COLO829 (cell line): ENCODE data around the gene ELK3.

Source experiments
- DNase-seq: peaks from one replicate; pipeline ENCODE4 v3.0.0; 2012; ENCODE audit warnings: low spot score

Gene ELK3

DNA sequence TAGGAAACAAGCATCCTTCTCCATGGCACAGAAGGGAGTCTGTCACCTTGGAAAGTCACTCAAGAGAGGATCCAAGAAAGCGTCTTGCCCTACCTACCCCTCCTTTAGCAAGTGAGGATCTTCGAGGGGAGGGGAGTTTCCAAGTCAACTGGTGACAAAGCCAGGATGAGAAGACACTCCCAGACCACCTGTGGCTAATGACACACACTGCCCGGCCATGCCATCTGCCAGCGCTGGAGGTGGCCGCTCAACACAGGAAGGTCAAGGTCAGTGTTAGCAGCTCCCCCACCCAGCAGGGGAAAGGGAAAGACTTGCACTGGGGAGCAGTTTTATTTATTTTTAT, 41.3 kb downstream of the ELK3 start:
- DNase-seq = no peak

DNA sequence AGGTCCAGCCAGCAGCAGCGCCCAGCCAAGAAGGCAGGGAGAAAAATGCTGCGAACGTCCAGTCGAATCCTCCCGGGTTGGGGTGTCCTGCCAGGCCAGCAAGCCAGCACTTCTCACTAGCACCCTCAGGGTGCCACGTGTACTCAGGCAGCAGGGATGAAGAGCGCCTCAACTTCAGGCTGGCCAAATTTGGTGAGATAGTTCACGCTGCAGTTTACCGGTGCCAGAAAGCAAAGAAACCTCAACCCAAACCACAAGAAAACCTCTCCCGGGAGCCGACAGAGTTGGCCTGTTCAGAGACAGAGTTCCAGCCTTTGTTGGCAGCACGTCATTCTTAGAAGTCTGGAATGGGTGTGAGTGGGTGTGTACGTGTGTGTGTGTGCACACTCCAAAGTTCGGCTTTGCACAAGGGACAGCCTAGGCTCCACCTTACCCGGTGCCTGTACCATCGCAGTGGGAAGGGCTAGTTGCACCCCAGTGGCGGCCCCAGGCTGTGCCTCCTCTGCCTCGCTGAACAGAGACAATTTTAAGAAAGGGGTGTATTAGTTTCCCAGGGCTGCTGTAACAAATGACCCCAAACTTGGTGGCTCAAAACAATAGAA, 42.1 kb downstream of the ELK3 start:
- no peak for DNase-seq

DNA sequence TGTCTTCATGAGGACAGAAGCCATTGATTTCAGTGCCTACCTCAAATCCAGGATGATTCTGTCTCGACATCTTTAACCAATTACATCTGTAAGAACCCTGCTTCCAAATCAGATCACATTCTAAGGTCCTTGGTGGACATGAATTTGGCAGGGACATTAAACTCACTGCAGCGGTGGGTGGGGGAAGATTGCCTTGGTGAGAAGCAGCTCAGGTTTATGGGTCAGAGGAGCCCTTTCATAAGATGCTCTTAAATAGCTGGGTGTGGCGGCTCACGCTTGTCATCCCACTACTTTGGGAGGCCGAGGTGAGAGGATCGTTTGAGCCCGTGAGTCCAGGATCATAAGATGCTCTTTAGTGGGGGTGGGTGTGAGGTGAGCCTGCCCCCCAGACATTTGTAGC, 42.9 kb downstream of the ELK3 start:
- no peak for DNase-seq

DNA sequence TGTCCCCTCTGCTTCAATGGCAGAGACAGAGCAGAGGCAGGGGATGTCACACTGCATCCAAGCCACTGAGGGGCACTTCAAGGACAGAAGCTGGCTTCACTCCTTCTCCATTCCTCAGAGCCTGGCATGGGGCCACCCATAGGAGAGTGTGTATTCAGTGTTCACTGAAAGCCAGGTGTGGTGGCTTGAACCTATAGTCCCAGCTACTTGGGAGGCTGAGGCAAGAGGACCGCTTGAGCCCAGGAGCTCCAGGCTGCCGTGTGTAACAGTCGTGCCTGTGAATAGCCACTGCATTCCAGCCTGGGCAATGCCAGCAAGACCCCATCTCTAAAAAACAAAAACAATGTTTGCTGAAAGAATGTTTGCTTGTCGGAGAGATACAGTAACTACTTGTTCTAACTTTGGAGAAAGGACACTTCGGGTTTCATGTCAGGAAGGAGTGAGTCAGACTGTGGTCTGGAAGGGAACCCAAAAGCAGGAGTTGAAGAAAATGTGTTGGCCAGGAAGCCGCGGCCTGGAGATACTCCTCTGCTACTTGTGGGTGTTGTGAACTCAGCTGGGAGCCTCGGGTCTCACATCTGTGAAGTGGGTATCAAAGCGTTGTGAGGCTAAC, 43.4 kb downstream of the ELK3 start:
- peak; percentile 93 for DNase-seq

DNA sequence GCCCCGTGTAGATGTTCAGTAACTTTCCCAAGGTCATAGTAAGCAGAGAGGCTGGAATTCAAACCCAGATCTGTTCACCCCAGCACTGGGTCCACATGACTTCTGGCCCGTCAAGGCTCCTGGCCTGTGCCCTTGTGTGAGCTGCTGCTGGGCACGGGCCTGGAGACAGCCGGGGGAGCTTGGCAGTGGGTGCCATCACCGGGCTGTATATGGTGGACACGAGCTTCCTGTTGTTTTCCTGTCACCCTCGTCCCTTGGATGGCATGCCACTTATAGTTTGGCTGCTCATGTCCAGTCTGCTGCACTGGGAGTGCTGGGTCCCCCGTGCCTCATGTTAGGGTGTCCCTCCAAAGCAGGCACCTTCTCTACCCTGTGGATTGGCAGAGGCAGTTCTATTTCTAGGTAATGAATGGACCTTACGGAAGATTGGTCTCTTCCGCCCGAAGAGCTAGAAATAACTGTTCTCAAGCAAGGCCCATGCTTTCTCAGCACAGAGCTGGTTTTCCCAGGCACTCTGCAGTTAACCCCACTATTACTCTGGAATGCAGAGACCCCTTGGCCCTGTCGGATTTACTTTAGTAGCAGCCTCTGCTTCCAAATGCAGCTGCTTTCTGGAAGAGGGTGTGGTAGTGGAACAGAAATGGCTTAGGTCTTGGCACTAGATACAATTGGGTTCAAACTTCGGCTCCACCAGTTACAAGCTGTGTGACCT, 44.3 kb downstream of the ELK3 start:
- DNase-seq = no peak

DNA sequence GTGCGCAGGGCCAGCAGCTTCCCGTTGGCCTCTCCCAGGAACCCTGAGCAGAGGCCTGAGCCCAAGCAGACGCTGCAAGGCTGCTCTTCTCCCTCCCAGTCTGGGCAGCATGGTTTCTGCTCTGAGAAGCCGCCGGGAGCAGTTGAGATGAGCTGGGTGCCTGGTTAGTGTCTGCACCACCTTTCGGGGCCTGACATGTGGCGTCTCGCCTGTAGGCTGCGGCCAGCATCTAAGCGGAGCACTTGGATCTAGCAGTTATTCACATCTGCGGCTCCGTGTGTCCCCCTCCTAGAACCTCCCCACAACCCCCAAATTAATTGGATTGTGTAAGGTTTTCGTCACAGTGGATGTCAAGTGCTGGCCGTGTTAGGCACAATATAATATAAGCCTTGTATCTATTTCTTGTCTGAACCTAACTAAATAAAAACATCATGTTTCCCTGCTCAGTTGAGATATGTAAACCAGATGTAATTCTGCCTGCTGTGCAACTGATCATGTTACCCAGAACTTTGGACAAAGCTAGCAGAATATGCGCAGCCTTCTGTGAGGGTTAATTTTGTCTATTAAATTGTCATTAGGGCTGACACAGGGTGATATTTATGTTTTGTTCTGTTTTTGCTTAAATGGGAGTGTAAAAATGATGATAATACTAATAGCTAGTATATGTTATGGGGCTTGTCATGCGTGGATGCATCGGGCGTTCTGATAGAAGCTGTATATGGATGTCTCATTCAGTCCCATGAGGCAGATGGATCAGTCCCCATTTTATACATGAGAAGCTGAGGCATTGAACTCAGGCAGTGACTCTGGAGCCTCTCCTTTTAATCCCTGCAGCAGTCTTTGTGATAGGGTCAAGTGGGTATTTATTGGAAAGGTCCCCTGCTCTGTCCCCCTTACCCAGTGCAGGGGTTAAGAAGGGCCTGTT, 45.8 kb downstream of the ELK3 start:
- no peak for DNase-seq

DNA sequence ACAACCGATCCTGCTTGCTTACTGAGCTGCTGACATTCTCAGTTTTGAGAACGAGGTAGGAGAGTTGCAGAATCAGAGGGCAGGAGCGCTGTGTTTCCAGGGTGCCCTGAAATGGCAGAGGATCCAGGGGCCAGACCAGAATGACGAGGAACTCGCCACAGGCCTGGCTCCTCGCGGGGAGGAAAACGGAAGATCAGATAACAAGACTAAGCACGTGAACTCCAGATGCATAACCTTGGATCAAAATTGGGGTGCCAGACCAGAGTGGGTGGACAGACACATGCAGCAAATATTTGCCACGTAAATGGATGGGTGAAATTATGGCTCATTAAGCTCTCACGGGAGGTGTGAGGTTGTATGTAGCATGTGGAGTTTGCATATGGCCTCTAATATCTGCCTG, 46.5 kb downstream of the ELK3 start:
- DNase-seq = no peak

DNA sequence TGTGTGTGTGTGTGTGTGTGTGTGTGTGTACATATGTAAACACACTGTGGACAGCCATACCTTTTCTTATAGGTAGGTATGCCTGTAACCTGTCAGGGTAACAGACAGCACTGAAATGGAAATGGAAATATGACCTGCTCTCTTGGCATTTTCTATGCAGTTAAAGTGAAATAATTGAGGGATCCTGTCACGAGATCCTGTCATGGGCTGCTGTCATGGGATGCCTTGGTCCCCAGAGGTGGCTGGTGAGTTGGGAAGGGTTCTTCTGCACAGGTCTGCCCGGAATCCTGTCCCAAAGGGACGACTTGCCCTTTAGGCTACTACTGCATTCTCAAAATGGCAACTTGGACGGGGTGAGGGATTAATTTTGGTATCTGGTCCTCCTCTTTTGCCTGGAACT, 47.3 kb downstream of the ELK3 start:
- no peak for DNase-seq

DNA sequence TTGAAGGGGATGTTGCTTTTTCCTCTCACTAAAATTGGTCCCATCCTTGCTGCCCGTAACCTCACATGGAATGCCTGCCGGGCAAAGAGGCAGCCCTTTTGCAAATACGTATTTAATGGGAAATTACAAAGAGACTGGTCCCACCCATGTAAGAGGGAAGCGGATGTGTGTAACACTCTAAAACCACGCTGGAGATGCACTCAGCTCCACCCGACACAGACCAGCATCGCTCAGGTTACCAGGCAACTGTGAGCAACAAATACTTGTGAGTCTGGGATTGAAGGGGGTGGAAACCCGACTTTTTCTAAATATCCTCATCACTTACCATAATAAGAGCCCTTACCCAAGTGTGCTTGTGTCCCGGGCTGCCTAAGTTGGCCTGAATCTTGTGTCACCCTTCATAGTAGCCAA, 47.7 kb downstream of the ELK3 start:
- DNase-seq = no peak

DNA sequence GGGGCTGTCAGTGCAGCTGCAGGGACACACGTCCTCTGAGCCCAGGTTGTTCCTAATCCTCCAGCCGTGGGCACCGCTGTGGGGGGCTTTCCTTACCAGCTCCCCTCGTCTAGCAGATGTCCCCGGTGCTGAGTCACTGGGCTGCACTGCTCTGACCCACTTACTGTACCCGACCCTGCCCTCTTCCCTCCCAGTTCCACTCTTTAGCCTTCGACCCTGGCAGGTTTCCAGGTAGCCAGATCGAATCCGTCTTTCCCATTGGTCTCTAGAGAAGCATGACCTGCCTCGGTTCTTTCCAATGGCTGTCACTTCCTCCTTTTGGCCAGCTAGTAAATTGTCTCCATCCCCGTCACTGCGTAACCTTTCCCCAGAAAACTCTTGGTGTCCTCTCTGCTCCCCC, 48.4 kb downstream of the ELK3 start:
- no peak for DNase-seq

DNA sequence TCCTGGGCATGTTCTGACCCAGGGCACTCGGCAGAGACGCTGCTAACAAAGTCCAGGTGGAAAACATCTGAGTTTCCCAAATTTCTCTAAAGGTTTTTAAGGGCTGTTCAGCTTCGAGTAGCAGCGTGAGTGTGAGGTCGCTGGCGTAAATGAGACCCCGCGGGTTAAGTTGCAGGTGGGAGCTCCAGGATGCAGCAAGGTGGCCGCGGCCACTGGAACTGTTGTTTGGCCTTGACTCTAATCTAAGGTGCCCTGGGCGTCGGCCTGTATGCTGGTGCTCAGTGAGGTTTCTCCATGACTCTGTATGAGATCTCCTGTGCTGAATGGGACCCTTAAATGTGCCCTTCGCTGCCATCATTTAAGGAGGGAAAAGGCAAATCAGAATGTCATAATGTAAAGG, 50.7 kb downstream of the ELK3 start:
- DNase-seq = no peak

DNA sequence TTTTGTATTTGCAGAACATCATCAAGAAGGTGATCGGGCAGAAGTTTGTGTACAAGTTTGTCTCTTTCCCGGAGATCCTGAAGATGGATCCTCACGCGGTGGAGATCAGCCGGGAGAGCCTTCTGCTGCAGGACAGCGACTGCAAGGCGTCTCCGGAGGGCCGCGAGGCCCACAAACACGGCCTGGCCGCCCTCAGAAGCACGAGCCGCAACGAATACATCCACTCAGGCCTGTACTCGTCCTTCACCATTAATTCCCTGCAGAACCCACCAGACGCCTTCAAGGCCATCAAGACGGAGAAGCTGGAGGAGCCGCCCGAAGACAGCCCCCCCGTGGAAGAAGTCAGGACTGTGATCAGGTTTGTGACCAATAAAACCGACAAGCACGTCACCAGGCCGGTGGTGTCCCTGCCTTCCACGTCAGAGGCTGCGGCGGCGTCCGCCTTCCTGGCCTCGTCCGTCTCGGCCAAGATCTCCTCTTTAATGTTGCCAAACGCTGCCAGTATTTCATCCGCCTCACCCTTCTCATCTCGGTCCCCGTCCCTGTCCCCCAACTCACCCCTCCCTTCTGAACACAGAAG, 52.8 kb downstream of the ELK3 start:
- DNase-seq = no peak

DNA sequence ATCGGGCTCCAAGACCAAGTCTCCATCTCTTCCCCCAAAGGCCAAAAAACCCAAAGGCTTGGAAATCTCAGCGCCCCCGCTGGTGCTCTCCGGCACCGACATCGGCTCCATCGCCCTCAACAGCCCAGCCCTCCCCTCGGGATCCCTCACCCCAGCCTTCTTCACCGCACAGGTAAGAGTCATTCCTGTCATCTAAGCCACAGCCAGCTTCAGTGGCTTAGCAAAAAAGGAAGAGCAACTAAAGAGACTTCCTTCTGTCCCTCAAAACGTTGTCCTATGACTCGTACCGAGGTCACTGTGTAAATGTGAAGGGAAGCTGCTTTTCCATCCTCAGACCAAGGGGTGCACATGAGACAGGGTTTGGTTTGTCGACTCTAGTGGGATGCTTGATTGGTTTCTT, 53.4 kb downstream of the ELK3 start:
- DNase-seq = no peak

DNA sequence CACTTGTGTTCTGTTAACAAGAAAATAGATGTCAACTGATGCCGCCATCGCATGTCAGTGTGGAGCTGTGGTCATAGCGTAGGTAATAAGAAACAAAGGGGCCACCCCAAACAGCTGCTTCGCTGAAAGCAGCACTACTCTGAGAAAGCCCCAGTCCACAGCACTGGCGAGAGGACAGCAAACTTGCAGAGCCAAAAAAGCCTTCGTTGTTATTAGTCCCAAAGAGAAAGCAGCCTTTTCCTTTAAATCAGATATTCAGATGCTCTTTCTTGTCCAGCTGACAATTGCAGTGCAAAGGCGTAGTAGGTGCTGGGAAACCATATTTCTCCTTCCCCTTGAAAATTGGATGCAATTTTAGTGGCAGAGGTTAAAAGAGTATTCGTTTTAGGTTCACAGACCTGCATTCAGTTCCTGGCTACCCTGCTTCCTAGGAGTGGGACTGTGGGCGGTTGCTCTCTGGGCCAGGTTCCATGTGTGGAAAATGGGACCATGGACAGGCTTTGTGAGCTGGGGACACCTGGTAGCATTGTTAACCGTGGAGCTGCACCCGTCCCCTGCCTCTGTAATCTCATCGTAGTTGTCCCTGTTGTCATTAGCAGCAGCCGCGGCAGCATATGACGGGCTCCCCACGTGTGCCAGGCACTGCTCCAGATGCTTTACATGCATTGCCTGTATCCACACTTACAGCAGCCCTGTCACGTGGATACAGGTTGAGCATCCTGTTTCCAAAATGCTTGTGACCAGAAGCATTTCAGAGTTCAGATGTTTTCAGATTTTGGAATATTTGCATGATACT, 54.2 kb downstream of the ELK3 start:
- DNase-seq = no peak

DNA sequence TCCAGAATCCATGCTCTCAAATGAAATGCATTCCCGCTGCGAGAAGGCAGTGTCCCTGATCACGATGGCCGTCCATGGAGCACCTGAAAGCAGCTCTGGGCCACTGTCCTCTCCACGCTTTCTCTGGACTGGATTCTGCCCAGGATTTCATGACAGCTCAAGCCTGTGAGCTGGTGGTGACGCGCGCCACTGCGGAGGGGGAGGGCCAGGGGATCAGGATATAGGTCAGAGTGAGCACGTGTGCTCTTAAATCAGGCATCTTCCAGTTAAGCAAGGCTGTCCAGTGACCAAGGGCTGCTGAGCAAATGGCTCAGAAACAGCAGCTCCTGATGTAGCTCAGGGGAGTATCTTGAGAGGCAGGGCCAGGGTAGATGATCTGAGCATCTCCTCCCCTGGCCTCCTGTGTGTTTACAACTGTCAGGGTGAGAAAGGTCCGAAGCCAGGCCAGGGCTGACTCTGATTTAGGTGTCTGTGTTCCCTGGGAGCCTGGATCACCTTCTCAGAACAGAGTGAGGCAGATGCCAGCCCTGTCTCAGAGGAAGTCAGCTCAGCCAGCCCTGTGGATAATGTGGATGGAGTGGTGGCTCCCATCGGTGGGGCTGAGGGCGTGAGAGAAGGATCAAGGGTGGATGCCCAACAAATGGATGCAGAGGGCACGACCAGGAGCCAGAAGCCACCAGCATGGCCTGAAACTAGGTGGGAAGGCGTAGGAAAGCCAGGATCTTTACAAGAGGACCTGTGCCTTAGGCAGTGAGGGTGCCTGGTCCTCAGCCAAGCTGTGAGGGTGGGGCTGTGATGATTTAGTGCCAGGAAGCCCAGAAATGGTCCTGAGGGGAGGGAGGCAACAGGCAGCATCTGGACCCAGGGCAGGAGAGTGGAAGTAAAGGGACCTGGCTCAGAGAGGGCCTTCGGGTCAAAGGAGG, 55.3 kb downstream of the ELK3 start:
- no peak for DNase-seq

DNA sequence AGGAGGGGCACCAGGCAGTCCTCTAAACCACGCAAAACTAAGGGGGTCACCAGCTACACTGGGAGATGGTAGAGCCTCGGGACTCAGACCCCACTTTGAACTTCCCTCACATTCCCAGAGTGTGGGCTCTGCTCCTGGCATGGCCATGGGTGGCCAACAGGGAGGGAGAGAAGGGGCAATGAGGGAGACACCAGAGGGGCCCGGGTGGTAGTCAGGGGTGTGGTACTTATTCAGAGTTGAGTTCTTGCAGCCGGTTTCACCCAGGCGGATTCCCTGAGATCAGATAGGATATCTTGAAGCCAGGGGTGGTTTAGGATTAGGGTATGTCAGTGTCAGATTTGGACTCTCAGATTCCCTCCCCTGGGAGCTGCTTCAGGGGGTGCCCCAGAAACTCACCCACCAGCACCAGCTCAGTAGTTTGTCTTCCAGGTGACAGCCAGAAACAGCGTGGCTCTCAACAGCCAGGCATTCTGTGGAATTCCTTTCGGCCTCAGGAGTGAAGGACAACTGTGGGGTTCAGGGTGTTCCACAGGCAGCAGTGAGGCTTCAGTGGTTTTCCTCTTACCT, 56.0 kb downstream of the ELK3 start:
- no peak for DNase-seq

DNA sequence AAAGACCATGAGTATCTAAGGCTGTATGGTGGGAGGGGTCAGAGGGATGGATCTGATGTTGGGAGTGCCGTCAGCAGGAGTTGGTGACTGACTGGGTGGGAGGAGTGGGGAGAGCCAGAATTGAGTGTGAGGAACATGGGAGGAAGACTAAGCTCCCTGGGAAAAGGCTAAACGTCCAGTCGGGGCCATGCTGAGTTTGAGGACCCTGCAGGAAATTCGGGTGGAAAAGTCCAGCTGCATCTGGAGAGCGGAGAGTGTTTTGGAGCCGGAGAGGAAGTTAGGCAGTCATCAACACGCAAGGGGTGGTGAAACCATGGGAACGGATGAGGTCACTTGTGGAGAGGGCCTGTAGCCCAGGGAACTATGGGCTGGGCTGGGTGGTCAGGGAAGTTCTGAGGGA, 60.9 kb downstream of the ELK3 start:
- DNase-seq = no peak

DNA sequence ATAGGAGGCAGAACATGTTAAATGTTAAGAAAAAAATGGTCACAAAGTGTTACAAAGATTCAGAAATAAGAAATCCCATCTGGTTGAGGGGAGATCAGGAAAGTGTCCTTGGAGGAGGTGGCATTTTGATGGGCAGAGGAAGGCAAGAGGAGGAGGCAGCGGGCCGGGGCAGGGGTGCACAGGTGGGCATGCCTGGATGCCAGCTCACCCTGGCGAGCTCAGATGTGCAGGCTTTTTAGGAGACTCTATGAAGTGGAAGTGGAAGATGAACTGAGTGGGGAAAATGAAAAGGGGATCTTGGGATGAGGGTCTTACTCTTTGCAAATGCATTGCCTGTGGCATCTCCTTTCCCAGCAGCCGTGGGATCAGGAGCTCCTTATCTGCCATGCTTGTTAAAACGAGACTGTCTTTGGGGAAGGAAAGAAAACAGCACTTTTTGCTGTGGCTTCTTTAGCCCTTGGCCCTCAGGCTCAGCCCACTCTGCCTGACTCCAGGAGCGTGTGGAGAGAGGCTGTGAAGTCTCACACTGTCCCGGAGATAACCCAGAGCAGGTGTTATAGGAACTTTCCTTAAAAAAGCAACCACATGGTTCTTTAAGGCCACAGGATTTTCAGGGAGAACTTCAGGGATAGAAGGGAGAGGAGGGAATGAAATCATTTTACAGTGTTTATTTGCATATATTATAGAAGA, 62.6 kb downstream of the ELK3 start:
- no peak for DNase-seq

DNA sequence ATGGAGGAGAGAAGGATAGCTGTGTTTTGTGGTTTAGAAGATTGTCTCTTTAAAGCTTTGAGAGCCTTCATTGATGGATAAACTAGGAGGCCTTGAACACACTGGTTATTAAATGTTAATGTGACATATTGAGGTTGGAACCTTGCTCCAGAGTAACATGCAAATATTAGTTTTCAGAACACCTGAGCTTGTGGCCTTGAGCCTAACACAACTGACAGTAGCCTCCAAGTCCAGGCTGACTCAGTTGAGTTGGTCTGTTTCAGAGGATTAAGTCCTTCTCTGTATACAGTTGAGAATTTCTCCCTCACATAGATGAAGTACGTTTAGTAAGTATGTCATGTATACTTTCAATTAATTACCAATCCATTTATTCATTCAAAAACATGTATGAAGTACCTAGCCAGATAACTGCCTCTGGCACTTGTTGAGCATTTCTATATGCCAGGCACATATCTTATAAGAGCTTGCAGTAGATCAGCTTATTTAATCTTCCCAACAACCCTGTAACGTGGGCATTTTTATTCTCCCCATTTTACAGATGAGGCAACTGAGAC, 63.5 kb downstream of the ELK3 start:
- no peak for DNase-seq
